GM12865 (cell line): Measurements from ENCODE around the gene DAP3.
A peak's percentile ranks its signal among the peaks of the same experiment; 100 is the strongest.
"Not testable (repeated sequence)": the region's sequence is repeated elsewhere in the genome, so short reads cannot be mapped to it uniquely, and the experiment has no call there.

Source experiments
- DNase-seq: peaks from one replicate; pipeline ENCODE4 v3.0.0; 2010; ENCODE audit warnings: low read depth
- H3K4me3 ChIP-seq: 2 replicates; pipeline ENCODE4 v1.5.1; 2011; ENCODE audit warnings: mild to moderate bottlenecking, low read depth, low read length, control low read depth
- CTCF ChIP-seq: IDR thresholded peaks from 2 replicates; pipeline ENCODE4 v1.5.1; 2011; ENCODE audit warnings: low read length, control low read depth, low read depth, inconsistent platforms; ENCODE audit not compliant: insufficient read depth; ENCODE audit errors: missing control alignments

DAP3 gene

GRCh38 chr1:155669233-155670162, 19.4 kb upstream of the DAP3 start:
- no peak overlapping the region for H3K4me3 ChIP-seq
- TF ChIP-seq CTCF, result no peak
- DNase-seq, result no peak

- TF ChIP-seq CTCF, result no peak
- no peak overlapping the region for H3K4me3 ChIP-seq
Measured at GRCh38 chr1:155671750-155672149, 17.1 kb upstream of the DAP3 start.

GRCh38 chr1:155673003-155673402, 15.9 kb upstream of the DAP3 start:
- H3K4me3 ChIP-seq, result no peak overlapping the region
- no peak for TF ChIP-seq CTCF
- no peak for DNase-seq

More at GRCh38 chr1:155671750-155672149, 17.1 kb upstream of the DAP3 start:
- DNase-seq, result no peak

DNA sequence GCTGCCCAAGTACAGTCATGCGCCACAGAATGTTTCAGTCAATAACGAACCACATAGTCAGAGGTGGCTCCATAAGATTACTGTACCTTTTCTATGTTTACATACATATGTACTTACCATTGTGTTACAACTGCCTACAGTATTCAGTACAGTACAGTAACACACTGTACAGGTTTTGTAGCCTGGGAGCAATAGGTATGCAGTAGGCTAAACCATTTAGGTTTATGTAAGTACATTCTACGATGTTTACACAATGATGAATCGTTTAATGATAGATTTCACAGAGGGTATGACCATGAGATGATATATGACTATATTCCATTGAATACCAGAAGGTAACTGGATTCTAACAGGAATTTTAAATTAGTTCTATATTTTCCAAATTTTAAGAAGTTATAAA, 10.9 kb upstream of the DAP3 start:
- no peak for TF ChIP-seq CTCF
- DNase-seq, result no peak
- H3K4me3 ChIP-seq, result no peak overlapping the region

DNA sequence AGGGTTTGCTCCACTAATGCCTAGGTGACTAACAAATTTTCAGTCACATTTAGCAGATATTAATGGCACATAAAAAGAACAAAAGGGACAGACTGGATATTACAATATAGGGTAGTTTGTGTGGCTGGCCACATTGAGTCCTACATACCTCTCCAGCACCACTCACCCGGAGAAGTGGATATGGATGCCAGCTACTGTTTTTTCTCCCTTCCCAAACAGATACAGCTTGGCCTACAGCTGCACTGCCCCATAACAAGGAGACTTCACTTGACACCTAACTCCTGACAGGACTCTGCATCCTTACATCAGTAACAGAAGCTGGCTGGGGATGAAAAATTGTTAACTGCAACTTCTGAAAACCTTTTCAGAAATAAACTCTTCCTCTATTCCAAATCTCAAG, 9.9 kb upstream of the DAP3 start:
- not testable (repeated sequence) for DNase-seq, H3K4me3 ChIP-seq

GRCh38 chr1:155680531-155680930, 8.4 kb upstream of the DAP3 start:
- DNase-seq, result no peak
- no peak overlapping the region for H3K4me3 ChIP-seq
- TF ChIP-seq CTCF, result no peak

DNA sequence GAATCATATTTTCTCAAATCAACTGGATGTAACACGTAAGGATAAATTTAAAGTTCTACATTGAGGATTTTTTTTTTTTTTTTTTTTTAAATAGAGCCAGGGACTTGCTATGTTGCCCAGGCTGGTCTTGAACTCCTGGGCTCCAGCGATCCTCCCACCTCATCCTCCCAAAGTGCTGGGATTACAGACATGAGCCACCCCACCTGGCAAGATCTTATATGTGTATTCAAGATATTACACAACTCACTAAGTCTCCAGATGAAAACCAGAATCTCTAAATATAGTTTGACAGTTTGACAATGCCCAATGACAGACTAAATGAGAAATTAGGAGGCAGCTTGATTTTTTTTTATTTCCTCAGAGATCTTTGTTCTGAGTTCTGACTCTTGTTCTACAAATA, 7.1 kb upstream of the DAP3 start:
- H3K4me3 ChIP-seq, result no peak overlapping the region
- DNase-seq, result no peak
- TF ChIP-seq CTCF, result no peak

- not testable (repeated sequence) for DNase-seq
- peak overlapping the region; percentile 87 for H3K4me3 ChIP-seq
Measured at GRCh38 chr1:155687705-155688323, 1.1 kb upstream of the DAP3 start.
